Measurements from ENCODE around the gene DCDC1.

Gene DCDC1, protein sequence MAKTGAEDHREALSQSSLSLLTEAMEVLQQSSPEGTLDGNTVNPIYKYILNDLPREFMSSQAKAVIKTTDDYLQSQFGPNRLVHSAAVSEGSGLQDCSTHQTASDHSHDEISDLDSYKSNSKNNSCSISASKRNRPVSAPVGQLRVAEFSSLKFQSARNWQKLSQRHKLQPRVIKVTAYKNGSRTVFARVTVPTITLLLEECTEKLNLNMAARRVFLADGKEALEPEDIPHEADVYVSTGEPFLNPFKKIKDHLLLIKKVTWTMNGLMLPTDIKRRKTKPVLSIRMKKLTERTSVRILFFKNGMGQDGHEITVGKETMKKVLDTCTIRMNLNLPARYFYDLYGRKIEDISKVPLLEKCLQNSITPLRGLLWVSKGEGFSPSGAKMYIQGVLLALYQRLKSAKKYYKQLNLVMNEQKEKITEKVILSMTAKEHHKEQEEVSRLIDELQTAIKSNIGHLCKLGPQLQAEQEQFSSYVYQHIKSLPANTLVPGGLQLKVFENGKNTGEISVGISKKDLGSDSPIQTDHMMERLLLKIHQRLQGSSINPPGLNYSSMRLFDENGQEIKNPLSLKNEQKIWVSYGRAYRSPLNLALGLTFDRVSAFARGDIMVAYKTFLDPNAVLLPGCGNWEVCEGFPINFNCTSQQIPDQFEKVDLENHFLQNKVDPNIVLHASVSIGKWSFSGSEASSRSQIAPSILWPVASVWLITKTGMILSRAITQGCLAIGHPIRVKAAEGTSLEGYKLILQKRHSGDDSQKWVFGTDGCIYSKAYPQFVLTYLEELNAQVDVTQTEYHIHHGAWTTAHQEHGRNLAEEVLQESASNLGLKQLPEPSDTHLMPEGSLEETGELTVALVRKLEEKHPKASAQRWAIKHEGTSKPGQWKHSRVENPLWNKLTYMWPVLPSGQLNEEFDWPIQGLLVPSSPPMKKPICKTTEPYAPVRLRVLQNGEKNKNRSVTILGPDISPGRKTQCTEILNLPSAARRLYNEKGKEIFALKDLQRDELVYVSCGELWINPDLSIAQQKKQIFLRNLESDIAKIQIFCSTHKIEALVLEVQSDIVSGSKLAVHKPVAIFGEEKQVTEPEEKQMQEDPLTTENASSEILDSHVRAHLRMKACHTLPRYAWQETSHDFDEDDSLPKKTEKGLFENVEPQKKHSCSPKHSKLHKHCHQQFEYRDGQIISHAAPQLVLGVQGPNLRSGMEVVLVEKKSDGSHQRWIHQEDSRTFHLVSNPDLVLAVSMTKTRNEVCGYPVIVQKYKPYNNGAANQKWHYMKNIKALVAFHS (N-terminal part only)

DNA sequence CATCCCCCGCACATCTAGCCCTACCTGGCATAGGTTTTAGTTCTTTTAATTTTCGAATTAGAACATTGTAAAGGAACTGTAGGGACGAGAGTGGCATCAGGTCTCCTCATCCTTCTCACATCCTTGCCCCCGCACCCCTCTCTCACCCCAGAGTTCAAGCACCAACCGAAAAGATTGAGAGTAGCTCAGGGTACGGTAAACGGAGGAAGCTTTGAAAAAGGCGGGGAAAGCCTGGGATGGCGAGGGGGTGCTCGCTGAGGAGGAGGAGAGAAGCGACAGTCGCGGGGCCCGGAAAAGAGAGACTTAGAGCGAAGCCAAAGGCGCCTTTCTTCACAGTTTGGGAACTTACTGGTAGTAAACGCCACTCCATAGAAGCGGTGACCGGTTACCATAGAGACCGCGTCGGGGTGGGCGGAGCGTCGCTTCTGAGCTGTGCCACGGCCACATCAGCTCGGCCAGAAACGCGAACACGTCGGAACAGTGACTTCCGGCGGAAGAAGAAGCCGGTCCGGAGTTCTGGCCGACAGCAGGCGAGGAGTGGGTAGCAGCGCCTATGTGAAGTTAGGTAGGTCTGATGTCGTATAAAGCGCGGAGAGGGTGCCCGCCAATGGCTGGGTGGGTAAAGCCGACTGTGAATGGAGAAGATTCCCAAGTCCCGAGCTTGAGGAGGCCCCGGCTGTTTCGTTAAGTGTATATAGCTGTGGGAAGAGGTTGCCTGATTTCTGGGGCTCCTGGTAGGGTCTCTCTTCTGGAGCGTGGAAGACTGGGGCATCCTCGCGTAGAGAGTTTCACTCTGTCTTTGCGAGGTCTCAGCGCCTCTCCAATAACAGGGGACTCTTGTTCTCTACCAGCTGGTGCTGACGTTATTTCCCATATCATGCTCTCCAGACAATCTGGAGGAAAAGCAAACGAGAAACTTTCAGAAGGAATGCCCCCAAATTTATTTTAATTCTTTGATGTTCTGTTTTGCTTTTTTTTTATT, at the start of gene DCDC1, which contains the start of gene DNAJC24:
DCDC1 (minus strand) TSS at position 392 of the 982 bp plus-strand sequence. CDS start 41,459 bp downstream, outside the sequence.
DNAJC24 (plus strand) TSS at position 513 of the 982 bp plus-strand sequence. CDS start 889 bp downstream, outside the sequence.
- H3K9ac ChIP-seq (ENCODE audit: low read length) = peak within 1 kb of the TSS; percentile 94
- H3K4me1 ChIP-seq (ENCODE audit: control insufficient read depth, insufficient read depth, low read length) = no peaks in the 10 kb centered on the region
- peak within 1 kb of the TSS; percentile 96 for H3K4me3 ChIP-seq (ENCODE audit: low read length)
- no peaks in the 10 kb centered on the region for H3K27me3 ChIP-seq (ENCODE audit: control insufficient read depth, insufficient read depth, low read length)
- H3K36me3 ChIP-seq (ENCODE audit: control insufficient read depth, insufficient read depth, low read length) = no peaks in the 10 kb centered on the region
- no peaks in the 10 kb centered on the region for H3K9me3 ChIP-seq (ENCODE audit: control insufficient read depth, low read length)

GRCh38 chr11:31419138-31419537, 49.6 kb upstream of the DCDC1 start:
- Histone ChIP-seq H3K4me3 (ENCODE audit: low read length) (no peak overlapping the region), H3K36me3 (ENCODE audit: control insufficient read depth, insufficient read depth, low read length) (no peaks in the 10 kb centered on the region)

DNA sequence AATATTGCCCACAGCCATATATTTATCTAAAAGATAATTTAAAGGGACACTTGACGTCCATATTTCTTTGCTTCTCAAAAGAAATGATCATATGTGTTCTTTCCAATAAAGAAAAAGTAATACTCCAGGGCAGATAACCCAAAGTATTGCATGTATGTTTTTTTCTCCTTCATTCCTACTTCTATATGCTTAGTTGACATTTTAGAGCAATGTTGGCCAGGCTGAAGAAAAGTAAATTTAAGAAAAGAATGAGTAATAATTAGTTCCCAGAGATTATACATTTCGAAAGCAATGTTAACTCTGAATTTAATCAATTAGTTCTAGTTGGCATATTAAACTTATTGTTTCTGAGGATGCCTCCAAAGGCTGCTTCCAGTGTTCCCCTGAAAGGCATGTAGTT, 48.3 kb upstream of the DCDC1 start:
- Histone ChIP-seq H3K4me1 (ENCODE audit: control insufficient read depth, insufficient read depth, low read length) (no peaks in the 10 kb centered on the region), H3K27me3 (ENCODE audit: control insufficient read depth, insufficient read depth, low read length) (no peaks in the 10 kb centered on the region), H3K9ac (ENCODE audit: low read length) (no peak overlapping the region), H3K36me3 (ENCODE audit: control insufficient read depth, insufficient read depth, low read length) (no peaks in the 10 kb centered on the region), H3K4me3 (ENCODE audit: low read length) (no peak overlapping the region), H3K9me3 (ENCODE audit: control insufficient read depth, low read length) (no peaks in the 10 kb centered on the region)

More at GRCh38 chr11:31419138-31419537, 49.6 kb upstream of the DCDC1 start:
- H3K4me1 ChIP-seq (ENCODE audit: control insufficient read depth, insufficient read depth, low read length) = no peaks in the 10 kb centered on the region
- no peaks in the 10 kb centered on the region for H3K27me3 ChIP-seq (ENCODE audit: control insufficient read depth, insufficient read depth, low read length)
- H3K9me3 ChIP-seq (ENCODE audit: control insufficient read depth, low read length) = no peaks in the 10 kb centered on the region
- no peak overlapping the region for H3K9ac ChIP-seq (ENCODE audit: low read length)

GRCh38 chr11:31417357-31417756, 47.8 kb upstream of the DCDC1 start:
- no peak overlapping the region for H3K4me3 ChIP-seq (ENCODE audit: low read length)
- no peaks in the 10 kb centered on the region for H3K36me3 ChIP-seq (ENCODE audit: control insufficient read depth, insufficient read depth, low read length)
- H3K9me3 ChIP-seq (ENCODE audit: control insufficient read depth, low read length) = no peaks in the 10 kb centered on the region
- H3K4me1 ChIP-seq (ENCODE audit: control insufficient read depth, insufficient read depth, low read length) = no peaks in the 10 kb centered on the region
- H3K27me3 ChIP-seq (ENCODE audit: control insufficient read depth, insufficient read depth, low read length) = no peaks in the 10 kb centered on the region
- H3K9ac ChIP-seq (ENCODE audit: low read length) = no peak overlapping the region

GRCh38 chr11:31415435-31415834, 45.9 kb upstream of the DCDC1 start:
- no peak overlapping the region for H3K9ac ChIP-seq (ENCODE audit: low read length)
- H3K36me3 ChIP-seq (ENCODE audit: control insufficient read depth, insufficient read depth, low read length) = no peaks in the 10 kb centered on the region
- H3K4me1 ChIP-seq (ENCODE audit: control insufficient read depth, insufficient read depth, low read length) = no peaks in the 10 kb centered on the region
- no peak overlapping the region for H3K4me3 ChIP-seq (ENCODE audit: low read length)
- no peaks in the 10 kb centered on the region for H3K9me3 ChIP-seq (ENCODE audit: control insufficient read depth, low read length)
- H3K27me3 ChIP-seq (ENCODE audit: control insufficient read depth, insufficient read depth, low read length) = no peaks in the 10 kb centered on the region

DNA sequence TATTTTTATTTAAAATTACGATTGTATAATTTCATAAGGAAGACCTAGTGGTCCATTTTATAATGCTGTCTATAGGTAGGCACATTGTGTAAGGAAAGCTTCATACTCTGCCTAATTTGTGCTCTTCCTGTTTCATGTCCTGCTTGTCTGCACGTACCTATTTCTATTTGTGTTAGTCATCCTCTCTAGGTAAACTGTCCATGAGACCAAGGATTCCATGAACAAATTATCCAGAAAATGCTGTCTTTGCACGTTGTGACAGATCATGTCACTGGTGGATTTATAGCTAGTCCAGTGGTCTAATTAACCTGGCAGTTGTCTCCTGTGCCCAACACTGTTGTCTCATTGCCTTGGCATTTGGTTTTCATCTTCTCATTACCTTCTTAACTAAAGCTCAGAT, 44.8 kb upstream of the DCDC1 start:
- Histone ChIP-seq H3K9ac (ENCODE audit: low read length) (no peak overlapping the region), H3K9me3 (ENCODE audit: control insufficient read depth, low read length) (no peaks in the 10 kb centered on the region)

GRCh38 chr11:31412946-31413345, 43.4 kb upstream of the DCDC1 start:
- H3K4me3 ChIP-seq (ENCODE audit: low read length) = no peak overlapping the region
- H3K9ac ChIP-seq (ENCODE audit: low read length) = no peak overlapping the region
- no peaks in the 10 kb centered on the region for H3K9me3 ChIP-seq (ENCODE audit: control insufficient read depth, low read length)
- no peaks in the 10 kb centered on the region for H3K27me3 ChIP-seq (ENCODE audit: control insufficient read depth, insufficient read depth, low read length)
- no peaks in the 10 kb centered on the region for H3K4me1 ChIP-seq (ENCODE audit: control insufficient read depth, insufficient read depth, low read length)
- no peaks in the 10 kb centered on the region for H3K36me3 ChIP-seq (ENCODE audit: control insufficient read depth, insufficient read depth, low read length)

More for the DNA sequence above, 44.8 kb upstream of the DCDC1 start:
- Histone ChIP-seq H3K4me3 (ENCODE audit: low read length) (no peak overlapping the region), H3K36me3 (ENCODE audit: control insufficient read depth, insufficient read depth, low read length) (no peaks in the 10 kb centered on the region), H3K4me1 (ENCODE audit: control insufficient read depth, insufficient read depth, low read length) (no peaks in the 10 kb centered on the region), H3K27me3 (ENCODE audit: control insufficient read depth, insufficient read depth, low read length) (no peaks in the 10 kb centered on the region)

DNA sequence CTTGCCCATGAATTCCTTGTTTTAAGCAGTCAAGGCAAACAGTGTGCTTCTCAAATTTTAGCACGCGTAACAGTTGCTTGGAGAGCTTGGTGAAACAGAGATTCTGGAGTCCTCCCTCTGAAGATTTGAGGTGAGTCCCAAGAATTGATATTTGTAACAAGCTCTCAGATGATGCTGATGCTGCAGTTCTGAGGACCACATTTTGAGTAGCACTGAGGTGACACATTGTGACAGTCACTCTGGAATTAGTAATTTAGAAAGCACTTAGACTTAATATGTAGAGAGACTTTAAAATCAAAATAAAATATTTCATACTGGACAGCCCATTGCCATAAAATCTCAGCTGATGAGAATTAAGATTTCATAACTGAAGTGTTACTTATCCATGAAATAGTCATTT, 38.7 kb upstream of the DCDC1 start:
- Histone ChIP-seq H3K27me3 (ENCODE audit: control insufficient read depth, insufficient read depth, low read length) (no peaks in the 10 kb centered on the region), H3K4me3 (ENCODE audit: low read length) (no peak overlapping the region), H3K4me1 (ENCODE audit: control insufficient read depth, insufficient read depth, low read length) (peaks cover 6% of the 10 kb centered on the region), H3K9me3 (ENCODE audit: control insufficient read depth, low read length) (no peaks in the 10 kb centered on the region), H3K36me3 (ENCODE audit: control insufficient read depth, insufficient read depth, low read length) (no peaks in the 10 kb centered on the region), H3K9ac (ENCODE audit: low read length) (no peak overlapping the region)

- Histone ChIP-seq H3K4me3 (ENCODE audit: low read length) (no peak overlapping the region), H3K9me3 (ENCODE audit: control insufficient read depth, low read length) (no peaks in the 10 kb centered on the region), H3K36me3 (ENCODE audit: control insufficient read depth, insufficient read depth, low read length) (no peaks in the 10 kb centered on the region), H3K27me3 (ENCODE audit: control insufficient read depth, insufficient read depth, low read length) (no peaks in the 10 kb centered on the region), H3K4me1 (ENCODE audit: control insufficient read depth, insufficient read depth, low read length) (peaks cover 6% of the 10 kb centered on the region), H3K9ac (ENCODE audit: low read length) (no peak overlapping the region)
These were observed 35.1 kb upstream of the DCDC1 start for GRCh38 chr11:31404614-31405013.

- H3K4me1 ChIP-seq (ENCODE audit: control insufficient read depth, insufficient read depth, low read length) = no peaks in the 10 kb centered on the region
- H3K36me3 ChIP-seq (ENCODE audit: control insufficient read depth, insufficient read depth, low read length) = no peaks in the 10 kb centered on the region
- no peak overlapping the region for H3K9ac ChIP-seq (ENCODE audit: low read length)
- no peak overlapping the region for H3K4me3 ChIP-seq (ENCODE audit: low read length)
- H3K27me3 ChIP-seq (ENCODE audit: control insufficient read depth, insufficient read depth, low read length) = no peaks in the 10 kb centered on the region
- no peaks in the 10 kb centered on the region for H3K9me3 ChIP-seq (ENCODE audit: control insufficient read depth, low read length)
These were observed 27.8 kb upstream of the DCDC1 start for GRCh38 chr11:31397239-31397834.

Data from mucosa of stomach (tissue), 1 donor.